DOHH2 (cell line): ENCODE results near the gene PRSS8.

ENCODE experiments used
- EZH2phosphoT487 ChIP-seq: fragments of 200-600 bp; sonication (generic); IDR thresholded peaks from 2 replicates; pipeline ENCODE4 v1.6.1; 2017; ENCODE audit warnings: borderline replicate concordance, mild to moderate bottlenecking, antibody characterized with exemption, low read length, moderate library complexity, mixed read lengths
- TF ChIP-seq, protein P1 (sequence below): fragments of 200-600 bp; sonication (generic); IDR thresholded peaks from one replicate; pipeline ENCODE4 v1.5.1; 2014; ENCODE audit warnings: antibody characterized with exemption, mild to moderate bottlenecking, low read depth, low read length; ENCODE audit not compliant: poor library complexity, severe bottlenecking

- TF ChIP-seq, protein P1, sequence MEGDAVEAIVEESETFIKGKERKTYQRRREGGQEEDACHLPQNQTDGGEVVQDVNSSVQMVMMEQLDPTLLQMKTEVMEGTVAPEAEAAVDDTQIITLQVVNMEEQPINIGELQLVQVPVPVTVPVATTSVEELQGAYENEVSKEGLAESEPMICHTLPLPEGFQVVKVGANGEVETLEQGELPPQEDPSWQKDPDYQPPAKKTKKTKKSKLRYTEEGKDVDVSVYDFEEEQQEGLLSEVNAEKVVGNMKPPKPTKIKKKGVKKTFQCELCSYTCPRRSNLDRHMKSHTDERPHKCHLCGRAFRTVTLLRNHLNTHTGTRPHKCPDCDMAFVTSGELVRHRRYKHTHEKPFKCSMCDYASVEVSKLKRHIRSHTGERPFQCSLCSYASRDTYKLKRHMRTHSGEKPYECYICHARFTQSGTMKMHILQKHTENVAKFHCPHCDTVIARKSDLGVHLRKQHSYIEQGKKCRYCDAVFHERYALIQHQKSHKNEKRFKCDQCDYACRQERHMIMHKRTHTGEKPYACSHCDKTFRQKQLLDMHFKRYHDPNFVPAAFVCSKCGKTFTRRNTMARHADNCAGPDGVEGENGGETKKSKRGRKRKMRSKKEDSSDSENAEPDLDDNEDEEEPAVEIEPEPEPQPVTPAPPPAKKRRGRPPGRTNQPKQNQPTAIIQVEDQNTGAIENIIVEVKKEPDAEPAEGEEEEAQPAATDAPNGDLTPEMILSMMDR, result no peak
- no peak for TF ChIP-seq EZH2phosphoT487
Observed at GRCh38 chr16:31141489-31142108, 6.1 kb upstream of the PRSS8 start.
